Measurements from ENCODE around the gene SNED1.

DNA sequence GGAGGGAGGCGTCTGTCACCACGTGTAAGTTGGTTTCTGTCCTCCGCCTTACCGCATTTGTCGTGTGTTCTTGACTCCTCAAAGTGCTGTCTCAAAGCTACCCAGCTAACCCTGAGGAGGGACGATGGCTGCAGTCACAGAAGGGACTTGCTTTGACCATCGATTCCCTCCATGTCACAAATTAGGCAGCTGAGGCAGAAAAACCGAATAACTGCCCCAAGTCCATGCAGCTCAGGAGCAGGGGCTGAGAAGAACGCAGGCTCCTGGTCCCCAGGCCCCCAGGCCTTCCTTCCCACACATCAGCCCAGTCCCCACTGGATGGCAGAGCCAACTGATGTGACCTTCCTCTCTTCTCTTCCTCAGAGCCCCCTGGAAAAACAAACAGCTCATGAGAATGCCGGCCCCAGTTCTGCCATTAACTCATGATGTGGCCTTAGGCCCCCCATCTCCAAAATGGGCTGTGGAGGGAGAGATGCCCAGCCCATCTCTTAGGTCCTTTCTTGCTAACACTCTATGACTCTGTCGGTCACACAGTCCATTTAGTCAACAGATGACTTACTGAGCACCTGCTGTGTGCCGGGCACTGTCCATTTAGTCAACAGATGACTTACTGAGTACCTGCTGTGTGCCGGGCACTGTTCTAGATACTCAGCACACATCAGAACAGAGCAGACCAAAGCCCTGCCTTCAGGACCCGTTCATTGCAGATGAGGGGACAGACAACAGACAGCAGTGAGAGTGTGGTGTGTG, 84.1 kb downstream of the SNED1 start:
- TF ChIP-seq, protein P1, sequence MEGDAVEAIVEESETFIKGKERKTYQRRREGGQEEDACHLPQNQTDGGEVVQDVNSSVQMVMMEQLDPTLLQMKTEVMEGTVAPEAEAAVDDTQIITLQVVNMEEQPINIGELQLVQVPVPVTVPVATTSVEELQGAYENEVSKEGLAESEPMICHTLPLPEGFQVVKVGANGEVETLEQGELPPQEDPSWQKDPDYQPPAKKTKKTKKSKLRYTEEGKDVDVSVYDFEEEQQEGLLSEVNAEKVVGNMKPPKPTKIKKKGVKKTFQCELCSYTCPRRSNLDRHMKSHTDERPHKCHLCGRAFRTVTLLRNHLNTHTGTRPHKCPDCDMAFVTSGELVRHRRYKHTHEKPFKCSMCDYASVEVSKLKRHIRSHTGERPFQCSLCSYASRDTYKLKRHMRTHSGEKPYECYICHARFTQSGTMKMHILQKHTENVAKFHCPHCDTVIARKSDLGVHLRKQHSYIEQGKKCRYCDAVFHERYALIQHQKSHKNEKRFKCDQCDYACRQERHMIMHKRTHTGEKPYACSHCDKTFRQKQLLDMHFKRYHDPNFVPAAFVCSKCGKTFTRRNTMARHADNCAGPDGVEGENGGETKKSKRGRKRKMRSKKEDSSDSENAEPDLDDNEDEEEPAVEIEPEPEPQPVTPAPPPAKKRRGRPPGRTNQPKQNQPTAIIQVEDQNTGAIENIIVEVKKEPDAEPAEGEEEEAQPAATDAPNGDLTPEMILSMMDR (IDR thresholded peaks at IDR 0.05; ENCODE audit: low read length), result no peak
- TF ChIP-seq EZH2 (optimal IDR thresholded peaks at IDR 0.05; ENCODE audit: low read depth, low read length), result no peak
